IPS-NIHi11 (cell line): ENCODE measurements around the gene DENND2C.
"Not testable (repeated sequence)": the region's sequence is repeated elsewhere in the genome, so short reads cannot be mapped to it uniquely, and the experiment has no call there.

Experiments
- DNase-seq: peaks from one replicate; pipeline ENCODE4 v3.0.0; 2012; ENCODE audit warnings: mixed read lengths, low spot score

DENND2C gene

GRCh38 chr1:114595602-114596001 lies 74.2 kb downstream of the DENND2C start:
- DNase-seq, result no peak

DNA sequence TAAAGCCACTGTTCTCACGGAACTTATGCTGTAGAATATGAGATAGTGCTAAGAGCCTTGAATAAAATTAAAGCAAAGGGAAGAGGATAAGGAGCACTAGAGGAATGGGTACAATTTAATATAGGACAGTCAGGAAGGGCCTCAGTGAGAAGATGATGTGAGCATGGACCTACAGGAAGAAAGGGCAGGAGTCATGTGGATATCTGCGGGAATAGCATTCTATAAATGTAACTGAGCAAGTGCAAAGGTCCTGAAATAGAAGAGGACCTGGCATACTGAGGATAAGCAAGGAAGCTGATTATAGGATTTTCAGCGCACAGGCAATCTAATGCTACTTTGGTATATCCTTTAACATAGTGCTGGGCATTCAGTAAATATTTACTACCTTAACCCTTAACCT lies 75.8 kb downstream of the DENND2C start:
- DNase-seq, result no peak

DNA sequence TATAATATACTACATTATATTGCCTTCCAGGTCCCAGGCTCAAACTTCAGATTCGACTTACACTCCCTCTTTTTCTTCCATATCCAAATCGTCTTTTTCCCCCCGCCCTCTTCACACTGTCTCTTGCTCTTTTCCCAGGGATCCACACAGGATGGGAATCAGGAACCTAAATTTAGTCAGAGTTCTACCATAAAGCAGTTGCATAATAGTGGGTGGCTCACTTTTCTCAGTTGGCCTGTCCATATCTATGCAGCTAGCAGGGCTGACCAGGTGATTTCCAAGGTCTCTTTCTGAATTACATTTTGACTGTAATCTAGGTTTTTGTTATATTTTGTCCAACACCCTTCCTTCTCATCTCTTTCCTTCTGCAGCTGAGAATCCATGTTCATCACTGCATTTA lies 80.7 kb downstream of the DENND2C start:
- DNase-seq, result no peak

DNA sequence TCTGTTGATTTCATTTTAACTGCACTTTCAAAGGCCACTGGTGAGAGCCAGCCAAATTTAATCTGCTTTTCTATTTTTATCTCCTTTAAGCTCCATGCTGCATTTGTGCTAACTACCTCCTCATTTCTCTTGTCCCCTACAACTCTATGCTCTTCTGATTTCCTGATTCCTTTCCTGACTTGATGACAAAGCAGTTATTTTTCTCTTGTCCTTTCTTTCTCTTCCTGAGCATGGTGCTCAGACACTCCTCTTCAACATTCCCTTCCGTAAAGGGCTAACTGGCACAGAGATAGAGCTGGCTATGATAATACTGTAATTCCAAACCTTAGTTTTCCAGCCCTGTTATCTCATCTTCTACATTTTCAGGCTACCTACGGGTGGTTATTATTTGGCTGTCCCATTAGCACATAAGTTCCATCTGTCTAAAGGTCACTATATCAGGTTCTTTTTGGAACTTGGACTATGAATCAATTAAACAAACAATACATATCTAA lies 81.6 kb downstream of the DENND2C start:
- DNase-seq, result no peak

- no peak for DNase-seq
These were observed 82.5 kb downstream of the DENND2C start for GRCh38 chr1:114587203-114587991.

DNA sequence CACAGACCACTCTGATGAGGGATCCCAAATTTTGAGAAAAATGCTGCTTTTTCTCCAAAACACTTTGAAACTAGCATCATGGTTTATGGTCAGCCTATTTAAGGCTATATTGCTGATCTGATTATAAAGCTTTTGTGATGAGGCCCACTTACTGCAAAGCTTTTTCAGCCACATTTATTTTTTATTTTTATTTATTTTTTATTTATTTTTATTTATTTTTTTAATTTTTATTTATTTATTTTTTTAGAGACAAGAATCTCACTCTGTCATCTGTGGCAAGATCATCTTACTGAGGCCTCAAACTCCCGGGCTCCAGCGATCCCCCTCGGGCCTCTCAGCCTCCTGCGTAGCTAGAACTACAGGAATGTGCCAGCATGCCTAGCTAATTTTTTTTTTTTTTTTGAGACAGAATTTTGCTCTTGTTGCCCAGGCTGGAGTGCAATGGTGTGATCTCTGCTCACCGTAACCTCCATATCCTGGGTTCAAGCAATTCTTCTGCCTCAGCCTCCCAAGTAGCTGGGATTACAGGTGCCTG lies 83.3 kb downstream of the DENND2C start:
- no peak for DNase-seq

GRCh38 chr1:114585231-114585630 lies 84.6 kb downstream of the DENND2C start:
- no peak for DNase-seq

DNA sequence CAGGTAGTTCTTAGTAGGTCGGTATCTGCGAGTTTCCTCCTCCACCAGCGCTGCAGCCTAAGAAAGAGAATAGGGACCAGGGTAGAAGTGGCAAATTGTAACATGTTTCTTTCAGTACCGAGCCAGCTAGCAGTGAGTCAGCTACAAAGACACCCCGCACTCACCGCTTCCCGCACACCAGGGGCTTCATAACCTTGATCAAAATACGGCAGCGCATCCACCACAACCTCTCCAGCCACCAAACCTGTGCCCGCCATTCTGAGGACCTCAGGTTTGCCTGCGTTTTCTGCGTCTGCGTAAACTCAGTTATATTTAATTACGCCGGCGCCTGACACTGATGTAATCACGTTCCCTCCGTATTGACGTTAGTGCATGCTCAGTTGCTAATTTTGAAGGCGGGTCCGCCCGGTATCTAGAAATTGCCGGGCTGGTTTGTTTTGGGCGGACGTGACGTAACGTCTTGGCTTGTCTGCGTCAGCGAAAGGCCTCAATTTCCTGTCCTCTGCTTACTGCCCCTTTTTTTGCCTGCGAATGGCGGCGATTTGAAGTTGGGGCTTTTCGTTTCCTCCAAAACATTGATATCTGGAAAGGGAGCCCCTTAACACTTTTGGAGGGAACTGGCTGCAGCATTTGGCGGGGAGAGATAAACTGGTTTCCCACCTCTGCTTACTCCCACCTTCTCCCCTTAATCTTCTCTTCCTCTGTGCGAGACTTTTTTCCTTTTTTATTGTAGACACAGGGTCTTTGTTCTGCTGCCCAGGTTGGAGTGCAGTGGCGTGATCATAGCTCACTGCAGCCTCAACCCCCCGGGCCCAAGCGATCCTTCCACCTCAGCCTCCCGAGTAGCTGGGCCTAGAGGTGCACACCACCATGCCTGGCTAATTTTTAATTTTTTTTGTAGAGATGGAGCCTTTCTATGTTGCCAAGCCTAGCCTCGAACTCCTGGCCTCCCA lies 88.2 kb downstream of the DENND2C start, which contains the start of gene BCAS2:
BCAS2 (minus strand) TSS at position 281 of the 953 bp plus-strand sequence; CDS start at position 257, 24 bp downstream.
- DNase-seq, result peak; percentile 95

DNA sequence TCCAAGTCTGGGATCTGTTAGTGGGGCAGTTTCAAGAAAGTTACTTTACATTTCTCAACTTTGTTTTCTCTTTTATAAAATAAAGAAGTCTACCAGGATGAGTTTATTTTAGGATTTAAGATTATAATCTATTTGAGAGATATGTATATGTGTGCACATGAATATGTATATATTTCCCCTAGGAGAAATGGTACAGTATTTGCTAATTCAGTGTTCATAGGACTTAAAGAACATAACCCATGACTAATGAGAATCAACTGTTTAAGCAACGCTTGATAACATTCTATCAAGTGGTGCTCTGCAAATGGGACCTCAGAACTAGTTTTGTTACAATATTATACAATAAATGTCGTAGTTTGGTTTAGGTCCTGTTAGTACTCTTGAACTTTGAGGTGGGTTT lies 95.5 kb downstream of the DENND2C start:
- no peak for DNase-seq

GRCh38 chr1:114564141-114564540 lies 105.7 kb downstream of the DENND2C start:
- DNase-seq, result no peak

DNA sequence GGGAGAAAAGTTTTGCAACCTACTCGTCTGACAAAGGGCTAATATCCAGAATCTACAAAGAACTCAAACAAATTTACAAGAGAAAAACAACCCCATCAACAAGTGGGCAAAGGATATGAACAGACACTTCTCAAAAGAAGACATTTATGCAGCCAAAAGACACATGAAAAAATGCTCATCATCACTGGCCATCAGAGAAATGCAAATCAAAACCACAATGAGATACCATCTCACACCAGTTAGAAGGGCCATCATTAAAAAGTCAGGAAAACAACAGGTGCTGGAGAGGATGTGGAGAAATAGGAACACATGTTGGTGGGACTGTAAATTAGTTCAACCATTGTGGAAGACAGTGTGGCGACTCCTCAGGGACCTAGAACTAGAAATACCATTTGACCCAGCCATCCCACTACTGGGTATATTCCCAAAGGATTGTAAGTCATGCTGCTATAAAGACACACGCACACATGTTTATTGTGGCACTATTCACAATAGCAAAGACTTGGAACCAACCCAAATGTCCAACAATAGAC lies 106.8 kb downstream of the DENND2C start:
- DNase-seq, result not testable (repeated sequence)

- no peak for DNase-seq
These were observed 108.5 kb downstream of the DENND2C start for GRCh38 chr1:114561333-114561732.

DNA sequence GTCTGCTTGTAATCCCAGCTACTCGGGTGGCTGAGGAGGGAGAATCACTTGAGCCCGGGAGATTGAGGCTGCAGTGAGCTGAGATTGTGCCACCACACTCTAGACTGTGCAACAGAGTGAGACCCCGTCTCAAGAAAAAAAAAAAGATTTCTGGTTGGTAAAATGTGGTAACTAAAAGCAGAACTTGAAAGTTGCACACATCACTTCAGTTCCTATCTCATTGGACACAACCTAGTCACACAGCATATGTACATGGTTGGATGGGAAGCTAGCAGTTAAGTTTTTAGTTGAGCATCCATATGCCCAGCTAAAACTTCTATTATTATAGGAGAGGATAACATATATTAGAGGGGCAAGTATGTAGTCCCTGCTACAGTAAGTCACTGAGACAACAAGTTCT lies 110.5 kb downstream of the DENND2C start:
- DNase-seq, result no peak

DNA sequence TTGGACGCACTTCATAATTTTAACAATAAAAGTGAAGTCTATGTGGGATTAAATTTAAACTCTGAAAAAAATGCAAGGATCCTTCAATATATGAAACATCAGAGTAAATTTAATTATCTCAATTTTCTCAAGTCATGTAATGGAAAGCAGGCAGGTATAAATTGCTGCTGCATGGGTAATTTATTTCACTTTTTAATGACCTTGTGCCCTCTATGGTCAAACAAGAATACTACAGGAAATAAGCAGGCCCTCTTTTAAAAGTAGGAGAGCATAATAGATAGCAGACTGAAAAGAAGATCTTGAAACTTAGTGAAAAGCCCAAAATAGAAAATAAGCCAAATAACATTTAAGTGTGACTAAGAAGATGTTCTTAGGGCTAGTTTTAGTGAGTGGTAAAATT lies 111.3 kb downstream of the DENND2C start:
- peak; percentile 37 for DNase-seq

DNA sequence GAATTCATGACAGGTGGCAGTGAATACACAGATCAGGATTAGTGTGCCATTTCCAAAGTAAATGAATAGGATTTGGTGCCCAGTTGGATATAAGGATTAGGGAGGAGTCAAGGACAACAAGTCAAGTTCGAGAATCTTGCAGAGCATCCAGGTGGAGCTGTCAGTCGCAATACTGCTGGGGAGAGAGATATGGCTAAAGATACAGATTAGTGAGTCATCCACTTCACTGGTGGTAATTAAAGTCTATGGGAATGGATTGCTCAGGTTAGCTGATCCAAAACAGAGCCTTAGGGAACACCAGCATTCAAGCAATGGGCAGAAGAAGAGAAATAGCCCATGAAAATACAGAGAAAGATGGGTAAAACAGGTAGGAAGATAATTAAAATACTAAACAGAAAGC lies 115.3 kb downstream of the DENND2C start:
- DNase-seq, result no peak

- DNase-seq, result no peak
These were observed 117.7 kb downstream of the DENND2C start for GRCh38 chr1:114552106-114552639.

- DNase-seq, result no peak
These were observed 118.4 kb downstream of the DENND2C start for GRCh38 chr1:114551400-114551799.

DNA sequence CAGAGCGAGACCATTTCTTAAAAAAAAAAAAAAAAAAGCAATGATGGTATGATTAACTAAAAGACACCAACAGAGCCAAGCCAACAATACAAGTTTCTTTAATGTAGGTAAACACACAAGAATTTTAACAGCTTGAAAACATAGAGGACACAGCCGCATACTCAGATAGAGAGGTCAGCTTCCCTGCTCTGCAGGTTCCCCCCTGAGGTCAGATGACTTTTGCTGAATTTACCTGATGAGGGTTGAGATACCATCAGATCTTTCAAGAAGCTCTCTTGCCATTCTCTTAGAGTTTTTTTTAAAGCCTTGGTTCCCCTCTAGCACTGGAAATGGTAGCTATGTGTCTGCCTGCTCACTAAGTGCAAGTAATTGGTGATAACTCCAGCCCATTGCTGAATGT lies 119.5 kb downstream of the DENND2C start:
- no peak for DNase-seq

DNA sequence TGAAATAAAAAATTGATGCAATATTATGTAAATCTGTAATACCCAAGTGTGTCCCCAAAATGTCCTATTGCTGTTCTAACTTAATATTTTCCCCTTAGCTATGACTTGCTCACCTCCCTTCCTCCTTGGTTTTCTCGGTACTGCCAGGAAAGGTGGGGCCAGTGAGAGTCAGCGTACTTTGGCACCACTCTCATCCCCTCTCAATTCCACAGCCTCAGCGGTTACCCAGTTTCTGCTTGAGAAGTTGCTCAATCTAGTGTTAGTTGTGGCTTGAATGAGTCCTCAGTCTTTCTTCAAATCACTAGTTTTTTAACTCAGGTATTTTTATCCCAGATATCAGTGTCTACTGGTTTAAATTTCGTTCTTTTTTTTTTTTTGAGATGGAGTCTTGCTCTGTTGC lies 120.7 kb downstream of the DENND2C start:
- no peak for DNase-seq

- no peak for DNase-seq
These were observed 122.8 kb downstream of the DENND2C start for GRCh38 chr1:114547076-114547475.

DNA sequence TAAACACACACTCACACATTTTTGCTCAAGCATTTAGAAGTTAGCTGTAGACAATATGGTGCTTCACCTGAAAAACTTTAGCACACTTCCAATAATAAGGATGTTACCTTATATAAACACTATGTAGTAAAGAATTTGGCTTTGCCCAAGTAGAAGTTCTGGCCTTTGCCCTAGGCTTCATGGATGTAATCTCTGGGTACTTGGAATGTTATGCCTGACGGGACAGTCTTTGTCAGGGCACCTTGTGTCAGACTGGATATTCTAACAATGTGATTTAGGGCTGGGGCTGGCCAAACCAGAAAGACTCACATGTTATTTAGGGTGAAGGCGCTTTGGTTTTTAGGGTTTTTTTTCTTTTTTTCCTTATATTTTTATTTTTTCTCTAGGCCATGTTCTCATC lies 124.1 kb downstream of the DENND2C start:
- DNase-seq, result no peak

GRCh38 chr1:114545315-114545714 lies 124.5 kb downstream of the DENND2C start:
- no peak for DNase-seq
